Measurements from ENCODE around the gene ADCY3.

DNA sequence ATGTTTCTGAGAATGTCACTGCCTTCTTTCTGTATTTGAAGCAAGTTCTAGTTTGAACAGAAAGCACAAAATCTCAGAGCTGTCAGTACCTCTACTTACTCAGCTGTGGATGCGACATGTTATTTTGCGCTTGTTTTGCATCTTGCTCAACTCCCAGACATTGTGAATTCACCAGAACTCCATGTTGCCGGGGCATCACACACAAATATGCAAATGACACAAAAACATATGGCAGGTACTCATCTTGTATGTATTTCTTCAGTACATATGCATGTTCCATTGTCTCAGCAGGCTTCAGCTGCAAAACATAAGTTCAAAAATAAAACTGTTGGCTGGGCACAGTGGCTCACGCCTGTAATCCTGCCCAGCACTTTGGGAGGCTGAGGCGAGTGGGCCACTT lies 30.8 kb downstream of the ADCY3 start:
- TF ChIP-seq POLR2AphosphoS5 (IDR thresholded peaks at IDR 0.05), result no peak
- TF ChIP-seq, protein P1, sequence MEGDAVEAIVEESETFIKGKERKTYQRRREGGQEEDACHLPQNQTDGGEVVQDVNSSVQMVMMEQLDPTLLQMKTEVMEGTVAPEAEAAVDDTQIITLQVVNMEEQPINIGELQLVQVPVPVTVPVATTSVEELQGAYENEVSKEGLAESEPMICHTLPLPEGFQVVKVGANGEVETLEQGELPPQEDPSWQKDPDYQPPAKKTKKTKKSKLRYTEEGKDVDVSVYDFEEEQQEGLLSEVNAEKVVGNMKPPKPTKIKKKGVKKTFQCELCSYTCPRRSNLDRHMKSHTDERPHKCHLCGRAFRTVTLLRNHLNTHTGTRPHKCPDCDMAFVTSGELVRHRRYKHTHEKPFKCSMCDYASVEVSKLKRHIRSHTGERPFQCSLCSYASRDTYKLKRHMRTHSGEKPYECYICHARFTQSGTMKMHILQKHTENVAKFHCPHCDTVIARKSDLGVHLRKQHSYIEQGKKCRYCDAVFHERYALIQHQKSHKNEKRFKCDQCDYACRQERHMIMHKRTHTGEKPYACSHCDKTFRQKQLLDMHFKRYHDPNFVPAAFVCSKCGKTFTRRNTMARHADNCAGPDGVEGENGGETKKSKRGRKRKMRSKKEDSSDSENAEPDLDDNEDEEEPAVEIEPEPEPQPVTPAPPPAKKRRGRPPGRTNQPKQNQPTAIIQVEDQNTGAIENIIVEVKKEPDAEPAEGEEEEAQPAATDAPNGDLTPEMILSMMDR (IDR thresholded peaks at IDR 0.05 in 8 of 11, conservative IDR thresholded peaks at IDR 0.05 in 3 of 11), result no peak
